ENCODE measurements around the gene HAS3.

HAS3 gene

DNA sequence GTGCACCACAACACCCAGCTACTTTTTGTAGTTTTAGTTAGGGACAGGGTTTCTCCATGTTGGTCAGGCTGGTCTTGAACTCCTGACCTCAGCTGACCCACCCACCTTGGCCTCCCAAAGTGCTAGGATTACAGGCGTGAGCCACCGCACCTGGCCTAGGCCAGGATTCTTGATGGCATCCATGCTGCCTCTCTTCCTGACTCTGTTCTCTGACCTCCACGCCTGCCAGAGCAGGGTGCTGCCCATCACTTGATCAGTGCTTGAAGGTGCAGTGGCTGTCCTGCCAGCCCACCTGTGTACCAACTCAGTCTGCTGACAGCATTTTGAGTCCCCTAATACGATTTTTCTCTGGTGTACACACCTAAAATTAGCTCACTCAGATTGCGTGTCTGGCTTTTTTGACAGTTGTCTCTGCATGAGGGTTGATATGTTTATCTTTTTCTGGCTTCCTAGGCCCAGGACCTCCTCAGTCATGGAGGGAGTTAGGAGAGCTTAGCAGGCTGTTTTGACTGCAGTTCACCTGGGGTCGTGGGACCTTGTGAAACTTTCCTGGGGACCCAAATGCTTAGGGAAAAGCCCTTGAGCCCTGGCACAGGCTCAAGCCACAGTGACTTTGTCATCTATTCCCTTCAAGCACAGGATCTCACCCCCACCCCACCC lies 5.9 kb downstream of the HAS3 start:
- Histone ChIP-seq H3K9ac (ENCODE audit: low read depth, low read length) (no peak overlapping the region), H3K4me1 (ENCODE audit: insufficient read depth, low read length) (peaks cover 8% of the 10 kb centered on the region; the same call in 1 of the 2 replicates), H3K36me3 (ENCODE audit: insufficient read depth, low read length) (peaks cover 72% of the 10 kb centered on the region), H3K9me3 (ENCODE audit: insufficient read depth, low read depth, low read length) (no peaks in the 10 kb centered on the region), H3K27ac (ENCODE audit: low read depth, low read length) (no peak overlapping the region), H3K27me3 (ENCODE audit: insufficient read depth, low read length) (no peaks in the 10 kb centered on the region), H3K4me3 (ENCODE audit: low read length) (no peak overlapping the region)
- 90% methylated on average over 6 of the region's 6 CpGs for WGBS

DNA sequence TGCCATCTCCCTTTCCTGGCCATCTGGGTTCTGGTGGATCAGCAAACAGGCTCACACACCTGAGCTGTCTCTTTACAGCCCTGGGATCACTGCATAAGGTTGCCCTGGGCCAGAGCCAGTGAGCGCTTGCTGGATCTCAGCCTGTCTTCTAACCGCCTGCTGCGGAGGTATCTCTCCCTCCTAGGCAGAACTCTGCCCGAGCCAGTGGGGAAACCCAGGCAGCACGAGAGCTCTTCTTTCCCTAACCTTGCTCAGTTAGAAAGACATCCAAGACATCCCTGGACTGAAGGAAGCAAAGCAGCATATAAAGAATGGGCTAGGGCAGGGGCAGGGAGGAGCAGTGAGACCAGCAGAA lies 6.4 kb downstream of the HAS3 start:
- H3K36me3 ChIP-seq (ENCODE audit: insufficient read depth, low read length), result peaks cover 77% of the 10 kb centered on the region
- H3K9me3 ChIP-seq (ENCODE audit: insufficient read depth, low read depth, low read length), result no peaks in the 10 kb centered on the region
- H3K4me1 ChIP-seq (ENCODE audit: insufficient read depth, low read length), result peaks cover 8% of the 10 kb centered on the region; the same call in 1 of the 2 replicates
- H3K9ac ChIP-seq (ENCODE audit: low read depth, low read length), result no peak overlapping the region
- 96% methylated on average over 5 of the region's 5 CpGs for WGBS
- H3K4me3 ChIP-seq (ENCODE audit: low read length), result no peak overlapping the region
- H3K27me3 ChIP-seq (ENCODE audit: insufficient read depth, low read length), result no peaks in the 10 kb centered on the region
- no peak overlapping the region for H3K27ac ChIP-seq (ENCODE audit: low read depth, low read length)

GRCh38 chr16:69112285-69113129 lies 7.1 kb downstream of the HAS3 start:
- H3K27ac ChIP-seq (ENCODE audit: low read depth, low read length), result no peak overlapping the region
- no peak overlapping the region for H3K9ac ChIP-seq (ENCODE audit: low read depth, low read length)
- H3K27me3 ChIP-seq (ENCODE audit: insufficient read depth, low read length), result no peaks in the 10 kb centered on the region
- H3K36me3 ChIP-seq (ENCODE audit: insufficient read depth, low read length), result peaks cover 84% of the 10 kb centered on the region
- H3K4me3 ChIP-seq (ENCODE audit: low read length), result no peak overlapping the region
- peaks cover 8% of the 10 kb centered on the region; the same call in 1 of the 2 replicates for H3K4me1 ChIP-seq (ENCODE audit: insufficient read depth, low read length)
- 76% methylated on average over 6 of the region's 6 CpGs for WGBS
- H3K9me3 ChIP-seq (ENCODE audit: insufficient read depth, low read depth, low read length), result no peaks in the 10 kb centered on the region

GRCh38 chr16:69113216-69113615 lies 7.8 kb downstream of the HAS3 start:
- Histone ChIP-seq H3K27ac (ENCODE audit: low read depth, low read length) (no peak overlapping the region), H3K9me3 (ENCODE audit: insufficient read depth, low read depth, low read length) (no peaks in the 10 kb centered on the region), H3K4me3 (ENCODE audit: low read length) (no peak overlapping the region), H3K27me3 (ENCODE audit: insufficient read depth, low read length) (no peaks in the 10 kb centered on the region), H3K36me3 (ENCODE audit: insufficient read depth, low read length) (peaks cover 91% of the 10 kb centered on the region), H3K4me1 (ENCODE audit: insufficient read depth, low read length) (peaks cover 8% of the 10 kb centered on the region; the same call in 1 of the 2 replicates), H3K9ac (ENCODE audit: low read depth, low read length) (no peak overlapping the region)
- WGBS, result 95% methylated on average over 7 of the region's 7 CpGs

DNA sequence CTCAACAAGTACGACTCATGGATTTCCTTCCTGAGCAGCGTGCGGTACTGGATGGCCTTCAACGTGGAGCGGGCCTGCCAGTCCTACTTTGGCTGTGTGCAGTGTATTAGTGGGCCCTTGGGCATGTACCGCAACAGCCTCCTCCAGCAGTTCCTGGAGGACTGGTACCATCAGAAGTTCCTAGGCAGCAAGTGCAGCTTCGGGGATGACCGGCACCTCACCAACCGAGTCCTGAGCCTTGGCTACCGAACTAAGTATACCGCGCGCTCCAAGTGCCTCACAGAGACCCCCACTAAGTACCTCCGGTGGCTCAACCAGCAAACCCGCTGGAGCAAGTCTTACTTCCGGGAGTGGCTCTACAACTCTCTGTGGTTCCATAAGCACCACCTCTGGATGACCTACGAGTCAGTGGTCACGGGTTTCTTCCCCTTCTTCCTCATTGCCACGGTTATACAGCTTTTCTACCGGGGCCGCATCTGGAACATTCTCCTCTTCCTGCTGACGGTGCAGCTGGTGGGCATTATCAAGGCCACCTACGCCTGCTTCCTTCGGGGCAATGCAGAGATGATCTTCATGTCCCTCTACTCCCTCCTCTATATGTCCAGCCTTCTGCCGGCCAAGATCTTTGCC lies 9.0 kb downstream of the HAS3 start:
- Histone ChIP-seq H3K27ac (ENCODE audit: low read depth, low read length) (no peak overlapping the region), H3K4me3 (ENCODE audit: low read length) (no peak overlapping the region), H3K9ac (ENCODE audit: low read depth, low read length) (no peak overlapping the region), H3K9me3 (ENCODE audit: insufficient read depth, low read depth, low read length) (no peaks in the 10 kb centered on the region), H3K27me3 (ENCODE audit: insufficient read depth, low read length) (no peaks in the 10 kb centered on the region), H3K36me3 (ENCODE audit: insufficient read depth, low read length) (peaks cover 97% of the 10 kb centered on the region), H3K4me1 (ENCODE audit: insufficient read depth, low read length) (no peaks in the 10 kb centered on the region)
- WGBS, result 96% methylated on average over 25 of the region's 25 CpGs

- no peaks in the 10 kb centered on the region for H3K27me3 ChIP-seq (ENCODE audit: insufficient read depth, low read length)
- H3K4me1 ChIP-seq (ENCODE audit: insufficient read depth, low read length), result no peaks in the 10 kb centered on the region
- no peak overlapping the region for H3K4me3 ChIP-seq (ENCODE audit: low read length)
- H3K27ac ChIP-seq (ENCODE audit: low read depth, low read length), result no peak overlapping the region
- WGBS, result 95% methylated on average over 6 of the region's 6 CpGs
- H3K9me3 ChIP-seq (ENCODE audit: insufficient read depth, low read depth, low read length), result no peaks in the 10 kb centered on the region
- peaks cover 97% of the 10 kb centered on the region for H3K36me3 ChIP-seq (ENCODE audit: insufficient read depth, low read length)
- H3K9ac ChIP-seq (ENCODE audit: low read depth, low read length), result no peak overlapping the region
These were observed 9.5 kb downstream of the HAS3 start for GRCh38 chr16:69114976-69115355.

DNA sequence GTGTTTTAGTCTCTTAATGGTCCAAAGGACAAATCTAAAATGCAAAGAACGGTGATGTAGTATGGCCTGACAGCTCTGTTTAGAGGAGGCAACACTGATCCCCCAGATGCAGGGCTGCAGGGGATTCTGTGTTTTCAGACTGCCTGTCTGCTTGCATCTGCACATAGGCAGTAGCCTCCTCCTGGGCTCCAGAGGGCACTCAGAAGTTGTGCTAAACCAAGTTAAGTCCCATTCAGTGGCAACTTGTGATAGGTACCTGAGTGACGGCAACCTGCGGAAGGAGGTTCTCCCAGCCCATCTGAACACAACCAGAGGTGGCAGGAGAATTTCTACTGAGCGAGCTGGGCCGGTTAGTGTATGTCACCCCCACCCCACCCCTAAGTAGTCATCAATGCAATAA lies 9.9 kb downstream of the HAS3 start:
- Histone ChIP-seq H3K4me1 (ENCODE audit: insufficient read depth, low read length) (no peaks in the 10 kb centered on the region), H3K27ac (ENCODE audit: low read depth, low read length) (no peak overlapping the region), H3K36me3 (ENCODE audit: insufficient read depth, low read length) (peaks cover 99% of the 10 kb centered on the region), H3K4me3 (ENCODE audit: low read length) (no peak overlapping the region), H3K9me3 (ENCODE audit: insufficient read depth, low read depth, low read length) (no peaks in the 10 kb centered on the region), H3K9ac (ENCODE audit: low read depth, low read length) (no peak overlapping the region), H3K27me3 (ENCODE audit: insufficient read depth, low read length) (no peaks in the 10 kb centered on the region)
- WGBS, result 95% methylated on average over 5 of the region's 5 CpGs

GRCh38 chr16:69115837-69116236 lies 10.4 kb downstream of the HAS3 start:
- H3K4me1 ChIP-seq (ENCODE audit: insufficient read depth, low read length), result no peaks in the 10 kb centered on the region
- H3K27me3 ChIP-seq (ENCODE audit: insufficient read depth, low read length), result no peaks in the 10 kb centered on the region
- no peak overlapping the region for H3K27ac ChIP-seq (ENCODE audit: low read depth, low read length)
- H3K9me3 ChIP-seq (ENCODE audit: insufficient read depth, low read depth, low read length), result no peaks in the 10 kb centered on the region
- peaks cover 99% of the 10 kb centered on the region for H3K36me3 ChIP-seq (ENCODE audit: insufficient read depth, low read length)
- H3K9ac ChIP-seq (ENCODE audit: low read depth, low read length), result no peak overlapping the region
- H3K4me3 ChIP-seq (ENCODE audit: low read length), result no peak overlapping the region
- 93% methylated on average over 1 of the region's 1 CpG for WGBS

DNA sequence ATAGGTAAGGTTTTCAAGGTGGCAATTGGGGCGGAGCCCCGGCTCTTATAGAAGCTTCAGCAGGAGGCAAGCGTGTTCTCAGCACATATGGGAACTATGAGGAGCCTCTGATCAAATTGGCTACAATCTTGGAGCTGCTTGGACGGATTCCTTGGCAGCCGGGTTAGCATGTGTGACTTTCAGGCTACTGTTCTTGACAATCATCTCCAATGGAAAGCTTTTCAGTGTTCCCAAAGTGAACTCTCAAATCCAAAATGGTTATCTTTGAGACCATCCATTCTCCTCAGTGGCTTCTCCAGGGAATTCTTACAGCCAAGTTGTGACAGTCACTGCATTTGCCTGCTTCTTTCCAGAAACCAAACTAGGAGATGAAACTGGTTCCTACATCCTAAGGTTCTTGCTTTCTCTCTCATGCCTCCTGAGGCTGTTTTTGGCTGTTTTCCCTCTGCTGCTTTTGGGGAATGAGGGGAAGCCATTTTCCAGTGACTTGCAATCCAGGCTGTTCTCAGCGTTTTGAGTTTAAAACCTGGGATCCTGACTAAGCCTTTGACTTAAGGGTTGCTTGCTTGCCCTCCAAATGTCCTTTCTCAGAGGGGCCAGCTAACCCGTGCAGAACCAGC lies 10.9 kb downstream of the HAS3 start:
- no peak overlapping the region for H3K9ac ChIP-seq (ENCODE audit: low read depth, low read length)
- H3K4me1 ChIP-seq (ENCODE audit: insufficient read depth, low read length), result no peaks in the 10 kb centered on the region
- H3K4me3 ChIP-seq (ENCODE audit: low read length), result no peak overlapping the region
- no peaks in the 10 kb centered on the region for H3K27me3 ChIP-seq (ENCODE audit: insufficient read depth, low read length)
- peaks cover 99% of the 10 kb centered on the region for H3K36me3 ChIP-seq (ENCODE audit: insufficient read depth, low read length)
- WGBS, result 94% methylated on average over 7 of the region's 7 CpGs
- H3K27ac ChIP-seq (ENCODE audit: low read depth, low read length), result no peak overlapping the region
- H3K9me3 ChIP-seq (ENCODE audit: insufficient read depth, low read depth, low read length), result no peaks in the 10 kb centered on the region

DNA sequence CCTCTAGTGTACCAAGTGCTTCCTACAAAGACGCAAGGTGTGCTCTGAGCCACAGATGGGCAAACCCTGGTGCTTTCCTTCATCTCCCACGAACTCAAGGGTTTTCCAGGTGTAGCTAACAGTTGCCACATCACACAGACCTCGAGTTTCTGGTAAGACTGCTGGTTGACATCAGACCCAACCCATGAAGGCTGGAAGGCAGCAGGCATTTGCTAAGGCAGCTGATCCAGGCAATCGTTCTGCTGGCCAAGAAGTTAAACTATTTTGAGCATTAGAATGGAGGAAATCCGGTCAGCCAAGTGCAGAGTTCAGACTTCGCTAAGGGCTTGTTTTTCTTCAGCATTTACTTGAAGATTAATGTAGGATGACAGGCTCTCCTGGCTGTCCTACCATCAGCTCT lies 11.5 kb downstream of the HAS3 start:
- H3K4me3 ChIP-seq (ENCODE audit: low read length), result no peak overlapping the region
- H3K27me3 ChIP-seq (ENCODE audit: insufficient read depth, low read length), result no peaks in the 10 kb centered on the region
- H3K9me3 ChIP-seq (ENCODE audit: insufficient read depth, low read depth, low read length), result no peaks in the 10 kb centered on the region
- no peak overlapping the region for H3K9ac ChIP-seq (ENCODE audit: low read depth, low read length)
- peaks cover 94% of the 10 kb centered on the region for H3K36me3 ChIP-seq (ENCODE audit: insufficient read depth, low read length)
- H3K27ac ChIP-seq (ENCODE audit: low read depth, low read length), result no peak overlapping the region
- WGBS, result 94% methylated on average over 6 of the region's 6 CpGs
- H3K4me1 ChIP-seq (ENCODE audit: insufficient read depth, low read length), result no peaks in the 10 kb centered on the region

GRCh38 chr16:69118468-69118867 lies 13.0 kb downstream of the HAS3 start:
- Histone ChIP-seq H3K9ac (ENCODE audit: low read depth, low read length) (no peak overlapping the region), H3K4me1 (ENCODE audit: insufficient read depth, low read length) (no peaks in the 10 kb centered on the region), H3K27me3 (ENCODE audit: insufficient read depth, low read length) (no peaks in the 10 kb centered on the region), H3K4me3 (ENCODE audit: low read length) (no peak overlapping the region), H3K9me3 (ENCODE audit: insufficient read depth, low read depth, low read length) (no peaks in the 10 kb centered on the region), H3K36me3 (ENCODE audit: insufficient read depth, low read length) (peaks cover 84% of the 10 kb centered on the region), H3K27ac (ENCODE audit: low read depth, low read length) (no peak overlapping the region)
- 98% methylated on average over 2 of the region's 2 CpGs for WGBS
